GM19468 (cell line): Measurements from ENCODE around the gene H2BK1.

Experiments used
- ATAC-seq: cut with Tn5 transposase; IDR thresholded peaks from one replicate; pipeline ENCODE4 v1.9.1; 2021; ENCODE audit warnings: mild to moderate bottlenecking, moderate library complexity, moderate number of reproducible peaks; ENCODE audit not compliant: unreplicated experiment; ENCODE audit errors: extremely low read depth

H2BK1 gene

DNA sequence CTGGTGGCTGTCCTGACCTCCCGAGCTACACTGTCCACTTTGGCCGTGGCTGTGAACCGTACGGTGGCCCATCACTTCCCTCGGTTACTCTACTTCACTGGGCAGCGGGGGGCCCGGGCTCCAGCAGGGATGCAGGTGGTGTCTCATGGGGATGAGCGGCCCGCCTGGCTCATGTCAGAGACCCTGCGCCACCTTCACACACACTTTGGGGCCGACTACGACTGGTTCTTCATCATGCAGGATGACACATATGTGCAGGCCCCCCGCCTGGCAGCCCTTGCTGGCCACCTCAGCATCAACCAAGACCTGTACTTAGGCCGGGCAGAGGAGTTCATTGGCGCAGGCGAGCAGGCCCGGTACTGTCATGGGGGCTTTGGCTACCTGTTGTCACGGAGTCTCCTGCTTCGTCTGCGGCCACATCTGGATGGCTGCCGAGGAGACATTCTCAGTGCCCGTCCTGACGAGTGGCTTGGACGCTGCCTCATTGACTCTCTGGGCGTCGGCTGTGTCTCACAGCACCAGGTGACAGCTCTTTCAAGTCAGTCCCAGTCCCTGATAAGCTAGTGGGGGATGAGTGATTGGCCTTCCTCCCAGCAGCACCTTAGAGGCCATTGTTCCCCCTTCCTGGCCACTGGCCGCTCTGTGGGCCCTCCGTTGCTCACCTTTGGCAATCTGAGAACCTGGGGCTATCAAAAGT, 25.0 kb upstream of the H2BK1 start:
- no peak for ATAC-seq

- no peak for ATAC-seq
These were observed 23.5 kb upstream of the H2BK1 start for GRCh38 chr7:151233804-151234203.

- ATAC-seq, result no peak
These were observed 22.8 kb upstream of the H2BK1 start for GRCh38 chr7:151232917-151233701.

GRCh38 chr7:151232091-151232916, 22.0 kb upstream of the H2BK1 start, which contains the start of gene CHPF2:
TSS of gene CHPF2 (plus strand) at chr7:151232483. CDS start at chr7:151234012, 1,529 bp downstream.
- ATAC-seq, result peak; percentile 98

DNA sequence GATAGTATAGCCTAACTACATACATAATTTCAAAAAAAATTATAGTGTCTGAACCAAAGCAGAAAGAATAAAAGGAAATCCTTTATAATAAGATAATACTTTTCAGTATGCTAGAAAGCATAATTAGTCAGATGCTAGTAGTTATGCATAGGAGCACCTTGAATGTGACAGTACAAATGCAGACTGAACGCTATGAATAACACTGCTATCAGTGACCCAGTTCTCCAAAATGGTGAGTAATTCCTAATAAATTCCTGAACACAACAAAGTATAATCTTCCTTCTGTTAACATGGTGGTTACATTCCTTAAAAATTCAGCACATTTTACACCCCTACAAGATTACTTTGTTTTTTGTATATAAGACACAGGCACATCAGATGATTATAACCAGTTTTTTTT, 20.8 kb upstream of the H2BK1 start:
- ATAC-seq, result no peak

GRCh38 chr7:151229249-151229648, 19.0 kb upstream of the H2BK1 start:
- ATAC-seq, result no peak

- no peak for ATAC-seq
These were observed 18.0 kb upstream of the H2BK1 start for GRCh38 chr7:151228024-151228866.

DNA sequence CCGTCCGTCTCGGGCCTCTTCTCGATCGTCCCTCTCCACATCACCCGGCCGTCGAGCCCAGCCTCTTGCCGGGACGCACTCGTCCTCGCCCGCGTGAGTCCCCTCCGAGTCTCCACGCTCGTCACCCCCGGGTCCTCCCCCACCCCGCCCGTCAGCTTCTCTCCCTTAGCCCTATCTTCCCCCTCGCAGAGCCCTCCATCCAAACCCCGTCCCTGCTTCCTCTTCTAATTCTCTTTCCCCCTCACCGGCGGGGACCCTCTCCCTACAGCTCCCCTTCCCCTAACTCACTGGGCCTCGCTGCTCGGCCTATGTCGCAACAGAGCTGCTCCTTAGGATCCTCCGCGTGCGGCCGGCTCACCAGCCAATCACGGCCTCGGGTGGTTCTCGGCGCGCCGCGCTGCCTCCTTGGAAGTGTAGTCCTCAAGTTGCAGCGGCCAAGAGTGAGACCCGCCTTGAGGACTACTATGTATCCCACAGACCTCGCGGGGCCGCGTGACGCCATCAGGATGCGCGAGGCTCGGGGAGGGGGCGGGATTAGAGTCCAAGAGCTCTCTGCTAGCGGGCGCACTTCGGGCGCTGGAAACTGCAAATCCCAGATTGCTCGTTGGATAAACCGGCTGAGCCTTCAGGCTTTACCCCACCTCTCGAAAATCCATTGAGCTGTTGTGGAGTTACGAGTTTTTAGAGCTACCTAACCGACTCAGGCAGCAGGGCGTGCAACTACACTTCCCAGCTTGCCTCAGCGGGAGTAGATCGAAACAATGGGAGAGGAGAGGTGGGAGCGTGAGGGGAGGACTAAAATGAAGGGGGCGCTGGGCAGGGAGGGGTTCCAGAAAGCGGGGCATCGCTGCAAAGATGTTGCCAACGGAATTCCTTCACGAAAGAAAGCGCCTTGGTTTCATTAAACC, 16.8 kb upstream of the H2BK1 start, which contains the start of gene ABCF2:
ABCF2 (minus strand) TSS at position 331 of the 908 bp plus-strand sequence. CDS start 747 bp downstream, outside the sequence.
- peak; percentile 97 for ATAC-seq

DNA sequence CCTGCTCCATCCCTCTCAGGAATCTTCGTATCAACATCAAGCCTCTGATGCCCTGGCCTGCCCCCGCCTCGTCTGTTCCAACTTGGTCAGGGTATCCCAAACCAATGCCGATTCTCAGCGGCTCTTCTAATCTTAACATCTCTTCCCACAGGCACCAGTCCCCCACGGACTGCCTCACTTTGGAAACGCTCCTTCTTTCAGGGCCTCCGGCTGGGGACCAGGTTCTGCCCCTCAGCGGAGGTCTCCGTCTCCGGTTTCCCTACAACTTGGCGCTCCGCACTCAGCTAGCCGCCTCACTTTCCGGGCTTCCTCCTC, 16.2 kb upstream of the H2BK1 start:
- no peak for ATAC-seq

GRCh38 chr7:151225948-151226510, 15.7 kb upstream of the H2BK1 start:
- ATAC-seq, result no peak

DNA sequence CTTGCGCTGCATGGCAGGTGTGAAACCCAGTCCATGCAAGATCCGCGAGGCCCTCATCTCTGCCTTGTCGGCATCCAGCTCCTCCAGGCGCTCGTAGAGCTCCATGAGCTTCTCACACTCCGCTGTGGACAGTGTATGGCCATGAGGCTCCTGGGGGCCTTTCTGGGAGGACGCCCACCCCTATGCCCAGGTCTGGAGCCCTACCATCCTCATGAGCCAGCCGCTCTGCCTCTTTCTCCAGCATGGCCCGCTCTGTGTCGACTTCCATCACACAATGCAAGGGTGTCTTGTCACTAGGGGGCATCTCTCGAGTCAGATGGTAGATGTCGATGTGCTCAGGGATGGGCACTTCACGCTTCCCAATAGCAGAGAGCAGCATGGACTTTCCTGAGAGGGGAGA, 13.4 kb upstream of the H2BK1 start:
- no peak for ATAC-seq

GRCh38 chr7:151218170-151218569, 7.9 kb upstream of the H2BK1 start:
- ATAC-seq, result no peak

GRCh38 chr7:151215396-151215795, 5.1 kb upstream of the H2BK1 start:
- ATAC-seq, result no peak

DNA sequence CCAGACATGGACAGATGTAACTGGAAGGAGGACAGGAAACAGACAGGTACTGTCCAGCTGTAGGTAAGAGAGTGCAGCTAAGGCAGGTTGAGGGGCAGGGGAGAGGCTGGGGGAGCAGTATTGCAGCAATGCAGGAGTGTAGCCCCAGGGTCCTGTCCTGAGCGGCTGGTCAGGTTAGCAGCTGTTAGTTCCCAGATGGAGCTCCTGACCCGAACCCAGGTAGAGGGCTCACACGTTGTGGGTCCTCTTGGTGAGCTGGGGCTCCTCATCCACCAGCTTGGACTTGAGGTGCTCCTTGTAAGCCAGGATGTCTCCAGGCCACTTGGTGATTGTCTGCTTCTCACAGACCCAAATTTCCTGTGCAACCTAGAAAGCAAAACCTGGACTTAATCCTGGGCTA, 3.5 kb upstream of the H2BK1 start:
- no peak for ATAC-seq

DNA sequence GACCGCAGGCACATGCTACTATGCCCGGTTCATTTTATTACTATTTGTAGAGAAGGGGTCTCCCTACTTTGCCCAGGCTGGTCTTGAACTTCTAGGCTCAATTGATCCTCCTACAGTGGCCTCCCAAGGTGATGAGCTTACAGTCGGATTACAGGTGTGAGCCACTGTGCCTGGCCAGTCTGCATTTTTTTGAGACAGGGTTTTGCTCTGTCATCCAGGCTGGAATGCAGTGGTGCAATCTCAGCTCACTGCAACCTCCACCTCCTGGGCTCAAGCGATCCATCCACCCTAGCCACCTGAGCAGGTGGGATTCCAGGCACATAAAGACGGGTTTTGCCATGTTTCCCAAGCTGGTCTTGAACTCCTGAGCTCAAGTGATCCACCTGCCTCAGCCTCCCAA, 2.3 kb upstream of the H2BK1 start:
- no peak for ATAC-seq

GRCh38 chr7:151211155-151211772, 976 bp upstream of the H2BK1 start:
- ATAC-seq, result no peak

DNA sequence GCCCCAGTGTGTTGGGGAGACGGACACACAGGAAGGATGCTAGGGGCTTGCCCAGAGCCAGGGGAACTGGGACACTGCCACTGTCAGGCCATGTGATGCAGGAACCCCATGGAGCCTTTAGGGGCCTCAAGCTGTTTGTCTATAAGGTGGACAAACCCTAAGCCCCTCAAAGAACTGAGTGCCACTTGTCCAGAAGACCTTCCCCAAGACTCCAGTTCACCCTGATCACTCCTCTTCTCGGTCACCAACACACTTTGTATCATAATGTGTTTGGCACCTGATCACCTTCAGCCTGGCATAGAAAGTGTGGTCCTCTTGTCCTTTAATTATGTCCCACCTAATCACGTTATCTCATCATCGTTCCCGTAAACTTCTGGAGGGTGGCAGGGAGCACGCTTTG, 700 bp downstream of the H2BK1 start:
- ATAC-seq, result no peak

GRCh38 chr7:151208253-151208862, 1.9 kb downstream of the H2BK1 start:
- ATAC-seq, result no peak
